IPS DF 6.9 (cell line): ENCODE results near the gene REEP6.
"Not testable (repeated sequence)": the region's sequence is repeated elsewhere in the genome, so short reads cannot be mapped to it uniquely, and the experiment has no call there.

Experiments used
- DNase-seq: peaks from one replicate; pipeline ENCODE4 v3.0.0-alpha.2; 2013; ENCODE audit warnings: low read depth, low spot score
- H3K27ac ChIP-seq: one replicate; pipeline ENCODE4 v1.5.1; 2013; ENCODE audit warnings: low read length, control low read depth
- H3K27me3 ChIP-seq: 2 replicates; pipeline ENCODE4 v1.6.1; 2013; ENCODE audit warnings: mild to moderate bottlenecking, low read length; ENCODE audit not compliant: control insufficient read depth, insufficient read depth
- H3K36me3 ChIP-seq: 2 replicates; pipeline ENCODE4 v1.6.1; 2013; ENCODE audit warnings: low read length; ENCODE audit not compliant: control insufficient read depth, insufficient read depth
- H3K4me1 ChIP-seq: 2 replicates; pipeline ENCODE4 v1.6.1; 2013; ENCODE audit warnings: low read length; ENCODE audit not compliant: control insufficient read depth, insufficient read depth
- H3K4me3 ChIP-seq: 2 replicates; pipeline ENCODE4 v1.5.1; 2013; ENCODE audit warnings: mild to moderate bottlenecking, low read length
- H3K9me3 ChIP-seq: 2 replicates; pipeline ENCODE4 v1.6.1; 2013; ENCODE audit warnings: low read length, inconsistent platforms; ENCODE audit not compliant: control insufficient read depth, insufficient read depth
- WGBS: extraction: QIAGEN DNeasy Blood & Tissue Kit; methylation state at CpG from one replicate; pipeline ENCODE4 v1.1.7; 2013; ENCODE audit warnings: mixed read lengths, missing lambda C conversion rate; ENCODE audit not compliant: insufficient read length, insufficient coverage; 5-methylcytosine and 5-hydroxymethylcytosine counted together

Gene REEP6

DNA sequence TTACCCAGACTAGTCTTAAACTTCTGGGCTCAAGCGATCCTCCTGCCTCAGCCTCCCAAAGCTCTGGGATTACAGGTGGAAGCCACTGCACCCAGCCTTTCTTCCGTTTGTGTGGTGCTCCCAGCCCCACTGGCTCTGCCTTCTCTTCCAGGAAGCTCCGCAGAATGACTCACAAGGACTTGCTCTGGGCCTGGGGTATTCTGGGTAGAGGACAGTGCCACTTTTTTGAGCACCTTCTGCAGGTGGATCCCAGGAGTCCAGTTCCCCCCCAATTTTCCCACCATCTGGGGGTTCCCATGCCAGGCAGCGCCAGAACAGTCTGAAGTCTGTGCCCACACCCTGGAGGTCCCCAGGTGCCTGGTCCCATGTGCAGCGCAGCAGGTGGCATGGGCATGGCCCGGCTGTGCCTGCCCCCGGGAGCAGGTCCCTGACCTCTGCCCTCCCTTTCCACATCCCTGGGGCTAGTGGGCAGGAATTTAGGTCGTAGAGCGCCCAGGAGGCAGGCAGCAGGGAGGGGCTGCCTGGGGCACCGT, 1.6 kb downstream of the REEP6 start:
- no peak for DNase-seq
- Histone ChIP-seq H3K27ac (no peak overlapping the region), H3K27me3 (peaks cover 4% of the 10 kb centered on the region; the same call in 1 of the 2 replicates), H3K4me1 (no peaks in the 10 kb centered on the region; the same call in 1 of the 2 replicates), H3K36me3 (no peaks in the 10 kb centered on the region), H3K9me3 (no peaks in the 10 kb centered on the region), H3K4me3 (no peak overlapping the region)
- WGBS = no CpG with 5 or more reads among the region's 10 CpGs

DNA sequence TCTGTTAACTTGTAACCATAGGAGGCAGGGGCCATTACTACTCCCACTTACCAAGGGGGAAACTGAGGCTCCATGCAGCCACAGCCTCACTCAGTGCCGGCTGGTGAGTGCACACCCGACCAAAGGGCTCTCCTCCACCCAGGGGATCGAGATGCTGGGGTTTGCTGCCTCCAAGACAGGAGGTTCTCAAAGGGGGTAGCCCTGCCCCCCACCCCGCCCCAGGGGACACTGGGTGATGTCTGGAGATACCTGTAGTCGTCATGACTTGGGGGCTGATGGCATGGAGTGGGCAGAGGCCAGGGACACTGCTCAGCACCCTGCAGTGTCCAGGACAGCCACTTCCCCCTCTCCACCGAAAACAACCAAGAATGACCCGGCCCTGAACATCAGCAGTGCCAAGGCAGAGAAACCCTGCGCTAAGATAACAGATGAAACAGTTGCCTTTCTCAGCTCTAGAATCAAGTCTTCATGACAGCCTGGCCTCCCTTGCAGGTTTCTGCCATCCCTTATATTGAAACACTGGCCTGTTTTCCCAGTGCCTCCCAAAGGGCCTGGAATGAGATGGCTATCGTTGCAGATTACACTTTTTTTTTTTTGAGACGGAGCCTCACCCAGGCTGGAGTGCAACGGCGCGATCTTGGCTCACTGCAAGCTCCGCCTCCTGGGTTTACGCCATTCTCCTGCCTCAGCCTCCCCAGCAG, 3.3 kb downstream of the REEP6 start:
- H3K9me3 ChIP-seq = no peaks in the 10 kb centered on the region
- whole genome bisulfite sequencing = no CpG with 5 or more reads among the region's 15 CpGs
- H3K4me3 ChIP-seq = no peak overlapping the region
- no peaks in the 10 kb centered on the region; the same call in 1 of the 2 replicates for H3K4me1 ChIP-seq
- peaks cover 4% of the 10 kb centered on the region; the same call in 1 of the 2 replicates for H3K27me3 ChIP-seq
- H3K36me3 ChIP-seq = no peaks in the 10 kb centered on the region
- H3K27ac ChIP-seq = no peak overlapping the region
- no peak for DNase-seq

DNA sequence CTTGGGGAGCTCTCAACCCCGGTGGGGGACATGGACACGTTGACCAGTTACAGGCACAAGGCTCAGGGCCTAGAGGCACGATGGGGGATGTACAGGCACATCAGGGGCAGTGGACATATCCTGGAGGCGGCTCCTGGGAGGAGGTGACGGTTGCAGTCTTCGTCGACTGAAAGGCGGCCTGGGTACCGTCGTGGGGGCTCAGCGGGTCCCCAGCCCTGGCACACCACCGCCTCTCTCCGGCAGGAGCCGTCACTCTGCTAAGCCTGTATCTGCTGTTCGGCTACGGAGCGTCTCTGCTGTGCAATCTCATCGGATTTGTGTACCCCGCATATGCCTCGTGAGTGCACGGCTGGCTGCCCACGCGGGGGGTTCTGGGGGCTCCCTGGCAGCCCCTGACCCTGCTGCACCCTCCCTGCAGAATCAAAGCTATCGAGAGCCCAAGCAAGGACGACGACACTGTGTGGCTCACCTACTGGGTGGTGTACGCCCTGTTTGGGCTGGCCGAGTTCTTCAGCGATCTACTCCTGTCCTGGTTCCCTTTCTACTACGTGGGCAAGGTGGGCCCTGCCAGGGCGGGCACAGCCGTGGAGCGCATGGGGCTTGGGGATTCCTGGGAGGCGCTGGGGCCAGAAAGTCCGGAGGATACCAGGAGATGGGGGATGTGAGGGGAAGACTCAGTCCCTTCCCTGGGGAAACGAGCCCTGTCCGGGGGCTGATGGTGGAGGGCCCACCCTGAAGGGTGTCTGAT, 4.2 kb downstream of the REEP6 start:
- Histone ChIP-seq H3K9me3 (no peaks in the 10 kb centered on the region), H3K36me3 (no peaks in the 10 kb centered on the region), H3K27me3 (peaks cover 4% of the 10 kb centered on the region; the same call in 1 of the 2 replicates), H3K27ac (no peak overlapping the region), H3K4me1 (no peaks in the 10 kb centered on the region; the same call in 1 of the 2 replicates), H3K4me3 (no peak overlapping the region)
- DNase-seq = no peak
- no CpG with 5 or more reads among the region's 37 CpGs for WGBS

DNA sequence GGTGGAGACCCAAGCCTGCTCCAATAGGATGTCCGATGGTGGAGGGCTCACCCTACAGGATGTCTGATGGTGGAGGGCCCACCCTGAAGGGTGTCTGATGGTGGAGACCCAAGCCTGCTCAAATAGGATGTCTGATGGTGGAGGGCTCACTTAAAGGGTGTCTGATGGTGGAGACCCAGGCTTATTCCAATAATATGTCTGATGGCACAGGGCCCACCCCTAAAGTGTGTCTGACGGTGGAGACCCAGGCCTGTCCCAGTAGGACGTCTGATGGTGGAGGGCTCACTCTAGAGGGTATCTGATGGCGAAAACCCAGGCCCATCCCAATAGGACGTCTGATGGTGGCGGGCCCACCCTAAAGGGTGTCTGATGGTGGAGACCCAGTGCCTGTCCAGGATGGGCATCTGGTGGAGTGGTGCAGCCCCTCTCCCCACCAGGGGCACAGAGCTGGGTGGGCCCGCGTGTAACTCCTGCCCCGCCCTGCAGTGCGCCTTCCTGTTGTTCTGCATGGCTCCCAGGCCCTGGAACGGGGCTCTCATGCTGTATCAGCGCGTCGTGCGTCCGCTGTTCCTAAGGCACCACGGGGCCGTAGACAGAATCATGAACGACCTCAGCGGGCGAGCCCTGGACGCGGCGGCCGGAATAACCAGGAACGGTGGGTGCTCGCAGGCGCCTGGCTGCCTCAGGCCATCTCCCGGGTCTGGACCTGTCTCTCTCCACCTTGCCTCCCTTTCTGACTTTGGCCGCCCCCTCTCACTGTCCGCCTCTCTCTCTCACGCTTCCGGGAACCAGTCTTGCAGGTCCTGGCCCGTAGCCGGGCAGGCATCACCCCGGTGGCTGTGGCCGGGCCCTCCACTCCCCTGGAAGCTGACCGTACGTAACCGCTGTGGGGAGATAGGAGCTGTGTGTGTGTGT, 5.1 kb downstream of the REEP6 start:
- Histone ChIP-seq H3K9me3 (no peaks in the 10 kb centered on the region), H3K4me1 (no peaks in the 10 kb centered on the region; the same call in 1 of the 2 replicates), H3K27ac (no peak overlapping the region), H3K36me3 (no peaks in the 10 kb centered on the region), H3K27me3 (peaks cover 4% of the 10 kb centered on the region; the same call in 1 of the 2 replicates), H3K4me3 (no peak overlapping the region)
- no CpG with 5 or more reads among the region's 40 CpGs for WGBS
- no peak for DNase-seq

DNA sequence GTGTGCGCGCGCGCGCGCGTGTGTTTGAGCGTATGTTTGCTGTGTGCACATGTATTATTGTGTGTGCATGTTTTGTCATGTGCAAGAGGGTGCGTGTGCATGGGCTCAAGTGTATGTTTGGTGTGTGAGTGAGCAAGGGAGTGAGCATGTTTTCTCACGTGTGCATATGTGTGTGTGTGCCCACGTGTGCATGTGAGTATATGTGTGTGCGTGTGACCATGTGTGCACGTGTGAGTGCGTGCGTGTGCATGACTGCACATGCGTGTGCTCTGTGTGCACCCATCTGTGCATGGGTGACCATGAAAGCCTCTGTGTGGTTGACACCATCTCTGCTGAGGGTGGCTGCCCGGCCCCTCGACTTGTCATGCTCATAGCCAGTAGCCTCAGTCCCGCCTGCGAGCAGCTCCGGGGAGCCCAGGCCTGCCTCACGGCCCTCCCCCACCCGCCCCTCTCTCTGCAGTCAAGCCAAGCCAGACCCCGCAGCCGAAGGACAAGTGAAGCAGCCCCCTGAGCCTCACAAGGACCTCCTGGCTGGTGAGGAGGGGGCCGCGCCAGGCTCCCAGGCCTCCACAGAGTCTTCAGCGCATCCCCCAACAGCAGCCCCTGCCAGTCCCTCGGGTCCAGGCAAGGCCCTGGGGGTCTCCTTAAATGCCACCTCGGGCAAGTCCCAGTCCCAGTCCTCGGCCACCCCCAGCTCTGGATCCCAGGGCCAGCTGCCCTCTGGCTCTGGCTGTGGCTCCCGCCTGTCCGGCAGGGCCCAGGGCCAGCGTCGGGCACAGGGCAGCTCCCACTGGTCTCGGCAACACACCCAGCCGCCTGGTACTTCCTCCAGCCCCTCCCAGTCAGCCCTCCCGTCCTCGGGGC, 6.0 kb downstream of the REEP6 start:
- no peaks in the 10 kb centered on the region; the same call in 1 of the 2 replicates for H3K4me1 ChIP-seq
- H3K27ac ChIP-seq = no peak overlapping the region
- H3K36me3 ChIP-seq = no peaks in the 10 kb centered on the region
- H3K4me3 ChIP-seq = no peak overlapping the region
- H3K9me3 ChIP-seq = no peaks in the 10 kb centered on the region
- 100% methylated on average over 8 of the region's 39 CpGs for WGBS
- no peak for DNase-seq
- H3K27me3 ChIP-seq = no peaks in the 10 kb centered on the region; the same call in 1 of the 2 replicates

DNA sequence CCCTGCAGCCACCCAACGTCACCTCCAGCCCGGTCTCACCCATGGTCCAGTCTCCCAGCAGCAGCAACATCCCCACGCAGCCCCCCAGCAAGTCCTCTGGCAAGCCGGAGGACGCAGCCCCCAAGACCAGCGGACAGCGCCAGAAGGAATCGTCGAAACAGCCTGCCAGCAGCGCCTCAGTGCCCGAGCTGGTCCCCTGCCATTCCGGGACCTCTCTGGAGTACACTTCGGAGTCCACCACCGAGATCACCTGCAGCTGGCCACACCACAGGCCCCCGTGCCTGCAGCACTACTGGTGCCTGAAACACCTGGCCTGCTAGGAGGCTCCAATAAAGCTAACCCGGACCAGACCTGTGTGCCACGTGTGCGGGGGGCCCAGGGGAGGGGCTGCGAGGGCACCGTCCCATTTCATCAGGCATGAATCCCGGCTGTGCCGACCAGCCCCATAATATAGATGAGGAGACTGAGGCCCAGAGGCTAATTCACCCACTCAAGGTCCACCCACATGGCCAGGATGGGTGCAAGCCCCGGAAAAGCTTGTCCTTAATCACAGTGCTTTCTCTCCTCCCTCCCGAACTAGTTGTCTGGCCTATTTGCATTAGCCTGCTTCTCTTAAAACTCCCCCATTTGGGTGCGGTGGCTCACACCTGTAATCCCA, 6.7 kb downstream of the REEP6 start:
- H3K4me3 ChIP-seq = no peak overlapping the region
- H3K27me3 ChIP-seq = no peaks in the 10 kb centered on the region
- no CpG with 5 or more reads among the region's 25 CpGs for WGBS
- H3K9me3 ChIP-seq = no peaks in the 10 kb centered on the region
- no peaks in the 10 kb centered on the region for H3K36me3 ChIP-seq
- no peak overlapping the region for H3K27ac ChIP-seq
- H3K4me1 ChIP-seq = no peaks in the 10 kb centered on the region; the same call in 1 of the 2 replicates
- DNase-seq = no peak

DNA sequence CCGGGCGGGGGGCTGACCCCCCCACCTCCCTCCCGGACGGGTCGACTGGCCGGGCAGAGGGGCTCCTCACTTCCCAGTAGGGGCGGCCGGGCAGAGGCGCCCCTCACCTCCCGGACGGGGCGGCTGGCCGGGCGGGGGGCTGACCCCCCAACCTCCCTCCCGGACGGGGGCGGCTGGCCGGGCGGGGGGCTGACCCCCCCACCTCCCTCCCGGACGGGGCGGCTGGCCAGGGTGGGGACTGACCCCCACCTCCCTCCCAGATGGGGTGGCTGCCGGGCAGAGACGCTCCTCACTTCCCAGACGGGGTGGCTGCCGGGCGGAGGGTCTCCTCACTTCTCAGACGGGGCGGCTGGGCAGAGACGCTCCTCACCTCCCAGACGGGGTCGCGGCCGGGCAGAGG, 8.2 kb downstream of the REEP6 start:
- not testable (repeated sequence) for H3K27me3 ChIP-seq, H3K36me3 ChIP-seq, H3K9me3 ChIP-seq, DNase-seq, H3K27ac ChIP-seq, H3K4me1 ChIP-seq, H3K4me3 ChIP-seq
- WGBS = no CpG with 5 or more reads among the region's 34 CpGs

DNA sequence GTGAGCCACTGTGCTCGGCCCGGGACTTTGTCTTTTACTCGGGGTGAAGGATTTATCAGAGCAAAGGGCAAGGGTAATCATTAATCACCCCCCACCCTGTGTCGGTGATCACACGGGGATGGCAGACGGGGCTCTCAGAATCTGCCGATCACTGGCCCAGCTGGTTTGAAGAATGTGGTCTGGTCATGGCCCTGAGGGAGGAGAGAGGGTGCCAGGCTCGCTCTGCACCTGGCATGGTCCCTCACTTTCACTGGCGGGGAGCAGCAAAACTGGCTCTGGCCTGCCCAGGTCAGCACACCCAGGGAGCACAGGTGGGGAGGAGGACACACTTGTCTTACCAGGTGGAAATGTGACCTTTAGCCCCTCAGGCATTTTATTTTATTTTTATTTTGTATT, 10.2 kb downstream of the REEP6 start:
- Histone ChIP-seq H3K27me3 (no peaks in the 10 kb centered on the region), H3K27ac (no peak overlapping the region), H3K36me3 (no peaks in the 10 kb centered on the region), H3K9me3 (no peaks in the 10 kb centered on the region), H3K4me3 (no peak overlapping the region), H3K4me1 (peaks cover 3% of the 10 kb centered on the region; the same call in 1 of the 2 replicates)
- no CpG with 5 or more reads among the region's 9 CpGs for WGBS
- no peak for DNase-seq

DNA sequence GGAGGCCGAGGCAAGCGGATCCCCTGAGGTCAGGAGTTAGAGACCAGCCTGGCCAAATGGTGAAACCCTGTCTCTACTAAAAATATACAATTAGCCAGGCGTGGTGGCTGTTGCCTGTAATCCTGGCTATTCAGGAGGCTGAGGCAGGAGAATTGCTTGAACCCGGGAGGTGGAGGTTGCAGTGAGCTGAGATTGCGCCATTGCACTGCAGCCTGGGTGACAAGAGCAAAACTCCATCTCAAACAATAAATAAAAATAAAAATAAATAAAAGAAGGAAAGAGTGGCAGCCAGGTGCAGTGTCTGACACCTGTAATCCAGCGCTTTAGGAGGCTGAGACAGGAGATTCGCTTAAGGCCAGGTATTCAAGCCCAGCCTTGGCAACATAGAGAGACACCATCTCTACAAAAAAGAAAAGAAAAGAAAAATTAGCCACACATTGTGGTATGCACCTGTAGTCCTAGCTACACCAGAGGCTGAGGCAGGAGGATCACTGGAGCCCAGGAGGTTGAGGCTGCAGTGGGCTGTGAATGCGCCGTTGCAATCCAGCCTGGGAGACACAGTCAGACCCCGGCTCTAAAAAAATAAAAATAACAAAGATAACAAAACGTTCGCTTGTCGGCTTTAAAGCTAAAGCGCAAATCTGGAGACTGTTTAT, 11.6 kb downstream of the REEP6 start:
- peaks cover 3% of the 10 kb centered on the region; the same call in 1 of the 2 replicates for H3K4me1 ChIP-seq
- H3K27me3 ChIP-seq = no peaks in the 10 kb centered on the region
- H3K4me3 ChIP-seq = no peak overlapping the region
- H3K36me3 ChIP-seq = no peaks in the 10 kb centered on the region
- no peaks in the 10 kb centered on the region for H3K9me3 ChIP-seq
- no peak overlapping the region for H3K27ac ChIP-seq
- WGBS = no CpG with 5 or more reads among the region's 14 CpGs
- no peak for DNase-seq
